IMR-90 (cell line): Measurements from ENCODE around the gene ZSCAN5B.
"Not testable (repeated sequence)": the region's sequence is repeated elsewhere in the genome, so short reads cannot be mapped to it uniquely, and the experiment has no call there.

Experiments used
- CEBPB ChIP-seq: IDR thresholded peaks from 2 replicates; pipeline ENCODE4 v1.6.1; 2012; ENCODE audit warnings: low read depth, low read length, improper control_type of control experiment
- FOS ChIP-seq: fragments of 150-350 bp; IDR thresholded peaks from 2 replicates; pipeline ENCODE4 v1.6.1; 2016; ENCODE audit warnings: low read depth, low read length
- MAFK ChIP-seq: IDR thresholded peaks from 2 replicates; pipeline ENCODE4 v1.6.1; 2012; ENCODE audit warnings: low read depth, low read length, improper control_type of control experiment
- MXI1 ChIP-seq: IDR thresholded peaks from 2 replicates; pipeline ENCODE4 v1.6.1; 2012; ENCODE audit warnings: low read depth, mild to moderate bottlenecking, low read length, moderate library complexity, borderline replicate concordance
- POLR2A ChIP-seq: IDR thresholded peaks from 2 replicates; pipeline ENCODE4 v1.6.1; 2012; ENCODE audit warnings: mild to moderate bottlenecking, low read depth, low read length
- RAD21 ChIP-seq: IDR thresholded peaks from 2 replicates; pipeline ENCODE4 v1.6.1; 2012; ENCODE audit warnings: low read length, improper control_type of control experiment
- RFX5 ChIP-seq: IDR thresholded peaks from 2 replicates; pipeline ENCODE4 v1.8.0; 2012; ENCODE audit warnings: low read depth, mild to moderate bottlenecking, low read length, moderate library complexity
- SMC3 ChIP-seq: fragments of 150-350 bp; IDR thresholded peaks from 2 replicates; pipeline ENCODE4 v1.6.1; 2016; ENCODE audit warnings: low read depth, mild to moderate bottlenecking, antibody characterized with exemption, low read length, moderate library complexity
- TF ChIP-seq, protein P1 (sequence below): fragments of 150-350 bp; IDR thresholded peaks from 2 replicates; pipeline ENCODE4 v1.6.1; 2017; ENCODE audit warnings: mild to moderate bottlenecking, antibody characterized with exemption, low read length, low read depth
- TF ChIP-seq, protein P2 (sequence below): conservative IDR thresholded peaks from 2 replicates; pipeline ENCODE4 v1.5.1; 2012; ENCODE audit warnings: mild to moderate bottlenecking, low read depth, low read length, improper control_type of control experiment

DNA sequence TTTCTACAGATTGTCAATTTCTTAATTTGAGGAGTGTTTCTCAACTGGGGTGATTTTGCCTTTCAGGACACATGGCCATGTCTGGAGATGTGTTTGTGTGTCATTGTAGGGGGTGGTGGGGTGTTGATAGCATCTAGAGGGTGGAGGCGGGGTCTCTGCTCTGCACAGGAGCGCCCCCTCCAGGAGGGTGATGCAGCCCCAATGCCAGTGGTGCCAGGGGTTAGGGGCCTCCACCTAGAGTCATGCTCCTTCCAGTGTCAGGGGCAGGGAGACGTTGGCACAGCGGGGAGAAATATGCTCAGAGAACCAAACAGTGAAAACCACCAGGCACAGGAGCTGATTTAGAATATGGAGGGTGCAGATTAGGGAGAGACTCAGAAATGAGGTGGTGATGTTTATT is 48.2 kb upstream of the ZSCAN5B start:
- TF ChIP-seq, protein P1, sequence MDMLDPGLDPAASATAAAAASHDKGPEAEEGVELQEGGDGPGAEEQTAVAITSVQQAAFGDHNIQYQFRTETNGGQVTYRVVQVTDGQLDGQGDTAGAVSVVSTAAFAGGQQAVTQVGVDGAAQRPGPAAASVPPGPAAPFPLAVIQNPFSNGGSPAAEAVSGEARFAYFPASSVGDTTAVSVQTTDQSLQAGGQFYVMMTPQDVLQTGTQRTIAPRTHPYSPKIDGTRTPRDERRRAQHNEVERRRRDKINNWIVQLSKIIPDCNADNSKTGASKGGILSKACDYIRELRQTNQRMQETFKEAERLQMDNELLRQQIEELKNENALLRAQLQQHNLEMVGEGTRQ, result not testable (repeated sequence)
- not testable (repeated sequence) for TF ChIP-seq RFX5, MXI1, RAD21, MAFK, SMC3, POLR2A, CEBPB, FOS
- TF ChIP-seq, protein P2, sequence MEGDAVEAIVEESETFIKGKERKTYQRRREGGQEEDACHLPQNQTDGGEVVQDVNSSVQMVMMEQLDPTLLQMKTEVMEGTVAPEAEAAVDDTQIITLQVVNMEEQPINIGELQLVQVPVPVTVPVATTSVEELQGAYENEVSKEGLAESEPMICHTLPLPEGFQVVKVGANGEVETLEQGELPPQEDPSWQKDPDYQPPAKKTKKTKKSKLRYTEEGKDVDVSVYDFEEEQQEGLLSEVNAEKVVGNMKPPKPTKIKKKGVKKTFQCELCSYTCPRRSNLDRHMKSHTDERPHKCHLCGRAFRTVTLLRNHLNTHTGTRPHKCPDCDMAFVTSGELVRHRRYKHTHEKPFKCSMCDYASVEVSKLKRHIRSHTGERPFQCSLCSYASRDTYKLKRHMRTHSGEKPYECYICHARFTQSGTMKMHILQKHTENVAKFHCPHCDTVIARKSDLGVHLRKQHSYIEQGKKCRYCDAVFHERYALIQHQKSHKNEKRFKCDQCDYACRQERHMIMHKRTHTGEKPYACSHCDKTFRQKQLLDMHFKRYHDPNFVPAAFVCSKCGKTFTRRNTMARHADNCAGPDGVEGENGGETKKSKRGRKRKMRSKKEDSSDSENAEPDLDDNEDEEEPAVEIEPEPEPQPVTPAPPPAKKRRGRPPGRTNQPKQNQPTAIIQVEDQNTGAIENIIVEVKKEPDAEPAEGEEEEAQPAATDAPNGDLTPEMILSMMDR, result not testable (repeated sequence)
